ENCODE measurements around the gene ARHGEF25. TPM values are rescaled to one million over a fixed set of nuclear protein-coding genes. Genes with fewer than 3 reads are reported as not detected.
"Not testable (repeated sequence)": the region's sequence is repeated elsewhere in the genome, so short reads cannot be mapped to it uniquely, and the experiment has no call there.

Gene ARHGEF25
- total RNA-seq: 1.4 and 2.0 TPM in 2 replicates

DNA sequence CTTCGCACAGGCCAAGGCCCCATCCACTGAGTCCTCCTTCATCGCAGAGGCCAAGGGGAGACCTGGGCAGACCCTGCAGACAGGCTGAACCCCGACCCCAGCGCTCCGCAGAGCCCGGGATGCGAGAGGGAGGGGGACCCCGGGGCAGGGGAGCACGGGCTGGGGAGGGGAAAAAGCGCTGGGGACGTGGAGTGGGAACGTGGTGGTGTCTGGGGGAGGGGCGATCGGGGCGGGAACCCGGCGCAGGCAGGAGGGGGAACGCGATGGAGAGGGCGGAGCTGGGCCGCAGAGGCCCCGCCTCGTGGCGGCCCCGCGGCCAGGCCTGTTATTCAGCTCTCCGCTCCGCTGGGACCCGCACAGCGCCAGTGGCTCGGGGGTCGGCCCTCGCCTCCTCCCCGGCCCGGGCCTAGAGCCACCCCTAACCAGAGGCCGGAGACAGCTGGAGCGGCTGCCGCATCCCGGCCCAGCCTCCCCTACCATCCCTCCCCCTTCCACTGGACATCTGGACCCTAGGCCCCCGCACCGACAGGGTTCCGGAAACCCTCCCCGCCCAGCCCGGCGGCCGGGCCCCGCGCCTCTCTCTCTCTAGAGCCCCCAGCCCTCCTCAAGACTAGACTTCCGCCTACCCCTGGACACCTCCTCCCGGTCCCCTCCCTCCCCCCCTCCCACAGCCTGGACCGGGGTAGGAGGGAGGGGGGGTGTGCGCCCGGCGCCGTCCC is at the start of gene ARHGEF25:
TSS of gene ARHGEF25 (plus strand) at position 328 of the 719 bp plus-strand sequence. CDS start 460 bp downstream, outside the sequence.
- no peak for DNase-seq (ENCODE audit: extremely low read depth, low read depth, low spot score)

DNA sequence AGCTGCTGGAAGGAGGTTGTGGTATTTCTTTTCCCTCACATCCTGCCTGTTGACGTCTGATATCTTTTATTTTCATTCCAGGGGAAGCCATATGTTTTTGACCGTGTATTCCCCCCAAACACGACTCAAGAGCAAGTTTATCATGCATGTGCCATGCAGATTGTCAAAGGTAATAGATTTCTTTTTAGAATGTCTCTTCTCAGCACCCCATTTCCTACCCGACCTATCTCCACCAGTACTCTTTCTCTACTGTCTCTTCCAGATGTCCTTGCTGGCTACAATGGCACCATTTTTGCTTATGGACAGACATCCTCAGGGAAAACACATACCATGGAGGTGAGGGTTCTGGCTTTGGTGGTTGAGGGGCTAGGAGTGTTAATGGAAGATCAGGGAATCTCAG is 47.9 kb upstream of the ARHGEF25 start:
- no peak for DNase-seq (ENCODE audit: extremely low read depth, low read depth, low spot score)

DNA sequence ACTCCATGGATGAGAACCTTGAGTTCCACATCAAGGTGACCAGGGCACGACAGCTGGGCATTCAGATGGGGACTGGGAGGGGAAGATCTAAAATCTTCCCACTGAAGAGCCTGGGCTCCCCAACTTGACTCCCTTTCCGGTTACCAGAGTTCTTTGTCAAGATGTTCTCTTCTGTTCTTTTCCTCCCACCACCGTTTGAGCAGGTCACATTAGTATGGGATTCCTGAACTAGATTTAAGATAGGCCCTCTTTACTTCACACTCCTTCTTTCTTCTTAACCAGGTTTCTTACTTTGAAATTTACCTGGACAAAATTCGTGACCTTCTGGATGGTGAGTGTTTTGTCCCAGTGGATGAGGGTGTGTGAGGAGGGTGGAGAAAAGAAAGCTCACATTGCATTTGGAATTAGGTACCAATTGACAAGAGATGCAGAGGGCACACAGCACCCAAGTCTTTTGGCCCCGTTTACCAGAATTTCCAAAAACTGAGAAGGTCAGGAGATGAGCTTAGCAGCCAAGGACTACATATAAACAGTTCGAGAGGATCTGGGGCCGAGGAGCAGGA is 47.0 kb upstream of the ARHGEF25 start:
- DNase-seq (ENCODE audit: extremely low read depth, low read depth, low spot score): no peak

DNA sequence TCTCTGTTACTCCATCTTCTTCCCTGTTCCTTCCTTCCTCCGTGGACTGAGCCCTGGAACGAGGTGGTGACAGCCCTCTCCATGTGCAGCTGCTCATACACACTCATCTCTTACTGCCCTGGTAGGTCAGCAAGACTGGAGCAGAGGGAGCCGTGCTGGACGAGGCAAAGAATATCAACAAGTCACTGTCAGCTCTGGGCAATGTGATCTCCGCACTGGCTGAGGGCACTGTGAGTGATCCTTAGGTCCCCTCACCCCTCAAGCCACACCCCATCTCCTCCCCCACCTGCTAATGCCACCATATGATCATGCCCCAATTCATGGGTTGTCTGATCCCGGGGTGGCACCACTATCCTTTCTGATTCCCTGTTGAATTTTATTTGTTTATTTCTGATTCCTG is 42.4 kb upstream of the ARHGEF25 start:
- no peak for DNase-seq (ENCODE audit: extremely low read depth, low read depth, low spot score)

DNA sequence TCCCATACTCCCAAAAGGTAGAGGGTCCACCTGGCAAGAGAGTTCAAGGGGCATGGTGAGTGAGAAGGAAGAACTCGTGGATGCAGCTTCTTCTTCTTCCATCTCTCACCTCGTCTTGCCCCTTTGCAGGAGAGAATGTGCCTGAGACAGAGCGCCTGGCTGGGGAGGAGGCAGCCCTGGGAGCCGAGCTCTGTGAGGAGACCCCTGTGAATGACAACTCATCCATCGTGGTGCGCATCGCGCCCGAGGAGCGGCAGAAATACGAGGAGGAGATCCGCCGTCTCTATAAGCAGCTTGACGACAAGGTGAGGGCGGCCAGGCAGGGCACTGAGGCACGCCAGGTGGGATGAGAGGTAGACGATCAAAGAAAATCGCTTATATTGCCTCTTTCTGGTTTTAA is 41.4 kb upstream of the ARHGEF25 start:
- no peak for DNase-seq (ENCODE audit: extremely low read depth, low read depth, low spot score)

DNA sequence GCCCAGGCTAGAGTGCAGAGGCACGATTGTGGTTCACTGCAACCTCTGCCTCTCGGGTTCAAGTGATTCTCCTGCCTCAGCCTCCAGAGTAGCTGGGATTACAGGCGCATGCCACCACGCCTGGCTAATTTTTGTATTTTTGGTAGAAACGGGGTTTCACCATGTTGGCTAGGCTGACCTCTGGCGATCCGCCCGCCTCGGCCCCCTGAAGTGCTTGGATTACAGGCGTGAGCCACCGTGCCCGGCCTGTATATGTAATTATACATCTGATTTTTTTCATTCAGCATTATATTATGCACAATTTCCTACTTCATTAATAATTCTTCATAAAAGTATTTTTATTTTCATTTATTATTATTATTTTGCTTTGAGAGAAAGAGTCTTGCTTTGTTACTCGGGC is 40.8 kb upstream of the ARHGEF25 start:
- not testable (repeated sequence) for DNase-seq (ENCODE audit: extremely low read depth, low read depth, low spot score)

DNA sequence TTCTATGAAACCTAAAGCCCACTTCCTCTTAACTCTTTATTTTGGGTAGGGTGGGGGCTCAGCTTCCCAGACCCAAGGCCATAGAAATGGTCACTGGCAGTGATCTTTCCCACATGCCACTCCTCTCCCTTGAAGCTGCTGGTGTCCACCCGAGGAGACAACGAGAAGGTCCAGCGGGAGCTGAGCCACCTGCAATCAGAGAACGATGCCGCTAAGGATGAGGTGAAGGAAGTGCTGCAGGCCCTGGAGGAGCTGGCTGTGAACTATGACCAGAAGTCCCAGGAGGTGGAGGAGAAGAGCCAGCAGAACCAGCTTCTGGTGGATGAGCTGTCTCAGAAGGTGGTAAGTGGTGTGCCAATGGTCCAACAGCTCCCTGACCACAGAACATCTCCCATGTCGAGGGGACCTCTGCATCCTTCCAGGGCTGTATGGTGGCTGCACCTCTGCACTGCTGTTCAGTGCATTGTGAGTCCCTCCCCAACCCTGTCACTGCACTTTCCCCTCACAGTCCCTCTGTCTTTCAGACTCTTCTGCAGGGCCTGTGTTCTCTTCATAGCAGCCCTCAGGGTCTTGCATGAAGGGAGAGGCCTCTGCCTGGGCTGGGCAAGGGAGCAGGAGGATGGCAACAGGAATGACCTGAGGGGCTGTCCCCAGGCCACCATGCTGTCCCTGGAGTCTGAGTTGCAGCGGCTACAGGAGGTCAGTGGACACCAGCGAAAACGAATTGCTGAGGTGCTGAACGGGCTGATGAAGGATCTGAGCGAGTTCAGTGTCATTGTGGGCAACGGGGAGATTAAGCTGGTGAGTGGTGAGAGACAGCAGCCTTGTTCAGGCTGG is 39.1 kb upstream of the ARHGEF25 start:
- no peak for DNase-seq (ENCODE audit: extremely low read depth, low read depth, low spot score)

DNA sequence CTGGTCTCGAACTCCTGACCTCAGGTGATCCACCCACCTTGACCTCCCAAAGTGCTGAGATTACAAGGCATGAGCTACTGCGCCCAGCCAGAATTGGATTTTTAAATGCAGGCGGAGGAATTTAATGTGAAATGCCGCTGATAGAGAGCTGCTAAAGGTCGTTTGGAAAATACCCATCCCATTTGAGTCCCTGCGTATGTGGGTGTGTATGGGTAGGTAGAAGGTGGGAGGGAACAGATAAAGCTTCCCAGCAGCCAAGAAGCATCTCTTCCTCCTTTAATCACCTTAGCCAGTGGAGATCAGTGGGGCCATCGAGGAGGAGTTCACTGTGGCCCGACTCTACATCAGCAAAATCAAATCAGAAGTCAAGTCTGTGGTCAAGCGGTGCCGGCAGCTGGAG is 36.4 kb upstream of the ARHGEF25 start:
- DNase-seq (ENCODE audit: extremely low read depth, low read depth, low spot score): no peak

DNA sequence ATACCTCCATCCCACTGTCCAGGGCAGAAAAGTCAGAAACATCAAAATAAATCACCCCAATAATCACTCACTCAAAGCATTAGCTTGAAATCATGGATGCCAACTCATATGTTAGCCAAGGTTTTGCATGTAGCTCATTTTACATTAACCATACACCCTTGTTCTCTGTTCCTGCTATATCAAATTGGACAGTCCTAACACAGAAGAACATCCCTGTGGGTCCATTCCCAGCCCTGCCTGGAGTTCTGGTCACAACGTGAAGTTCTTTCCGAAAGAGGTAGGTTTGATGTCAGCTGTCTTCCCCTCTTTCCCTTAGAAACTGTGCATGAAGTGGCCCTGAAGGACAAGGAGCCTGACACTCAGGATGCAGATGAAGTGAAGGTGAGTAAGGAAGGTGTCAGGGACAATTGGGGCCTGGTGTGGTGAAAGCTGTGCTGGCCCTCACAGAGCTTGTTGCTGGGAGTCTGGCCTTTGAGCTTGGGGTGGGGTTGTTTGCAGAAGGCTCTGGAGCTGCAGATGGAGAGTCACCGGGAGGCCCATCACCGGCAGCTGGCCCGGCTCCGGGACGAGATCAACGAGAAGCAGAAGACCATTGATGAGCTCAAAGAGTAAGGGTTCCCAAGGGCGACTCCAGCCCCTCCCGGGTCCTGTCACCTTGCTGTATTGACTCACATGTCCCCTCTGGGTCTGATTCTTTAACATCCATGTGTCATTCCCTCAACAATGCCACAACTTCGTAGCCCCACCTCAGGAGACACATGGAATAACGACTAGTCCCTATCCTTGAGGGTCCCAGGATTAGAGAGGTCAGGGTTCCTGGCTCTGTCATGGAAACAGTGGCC is 35.2 kb upstream of the ARHGEF25 start:
- DNase-seq (ENCODE audit: extremely low read depth, low read depth, low spot score): no peak

DNA sequence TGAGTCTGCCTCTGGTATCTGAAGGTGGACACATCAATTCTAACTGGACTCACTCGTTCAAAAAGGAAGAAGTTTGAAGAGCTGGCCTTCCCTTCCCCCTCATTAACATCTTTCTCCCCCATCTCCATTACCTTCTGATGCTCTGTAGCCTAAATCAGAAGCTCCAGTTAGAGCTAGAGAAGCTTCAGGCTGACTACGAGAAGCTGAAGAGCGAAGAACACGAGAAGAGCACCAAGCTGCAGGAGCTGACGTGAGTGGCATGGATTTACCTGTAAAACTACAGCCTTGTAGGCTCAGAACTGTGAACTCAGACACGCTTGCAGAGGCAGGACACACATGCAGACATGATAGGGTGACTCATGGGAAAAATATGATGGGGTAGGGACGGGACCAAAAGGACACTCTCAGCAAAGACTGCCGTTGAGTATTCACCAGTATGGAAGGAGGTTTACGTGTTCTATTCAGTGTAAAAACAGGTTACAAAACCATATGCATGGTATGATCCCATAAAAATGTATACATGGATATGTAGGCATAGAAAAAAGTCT is 34.5 kb upstream of the ARHGEF25 start:
- no peak for DNase-seq (ENCODE audit: extremely low read depth, low read depth, low spot score)

DNA sequence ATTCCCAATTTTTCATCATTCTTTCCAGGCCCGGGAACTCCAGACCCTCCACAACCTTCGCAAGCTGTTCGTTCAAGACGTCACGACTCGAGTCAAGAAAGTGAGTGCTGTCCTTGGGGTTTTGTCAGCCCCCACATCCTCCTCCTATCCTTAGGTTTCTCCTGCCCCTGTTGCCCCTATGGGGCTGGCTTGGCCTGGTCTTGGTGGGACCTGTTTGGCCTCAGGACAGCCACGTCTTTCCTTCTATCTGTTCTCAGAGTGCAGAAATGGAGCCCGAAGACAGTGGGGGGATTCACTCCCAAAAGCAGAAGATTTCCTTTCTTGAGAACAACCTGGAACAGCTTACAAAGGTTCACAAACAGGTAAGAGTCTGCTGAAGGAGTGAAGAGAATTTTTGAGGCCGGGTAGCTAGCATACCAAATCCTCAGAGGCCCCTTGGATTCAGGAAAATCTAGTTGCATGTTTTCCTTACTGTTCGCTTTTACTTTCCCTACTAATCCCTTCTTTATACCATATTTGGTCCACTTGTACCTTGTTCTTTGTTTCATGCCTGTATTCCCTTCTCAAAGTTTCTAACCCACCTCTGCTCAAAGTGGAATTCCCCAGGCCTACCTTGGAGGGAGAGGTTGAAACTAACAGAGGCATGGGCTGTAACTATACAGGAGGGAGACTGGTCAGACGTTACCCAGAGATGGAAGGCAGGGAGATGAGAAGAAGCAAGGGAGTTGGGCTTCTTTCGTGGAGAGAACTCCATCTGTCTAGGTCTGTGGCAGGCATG is 33.1 kb upstream of the ARHGEF25 start:
- no peak for DNase-seq (ENCODE audit: extremely low read depth, low read depth, low spot score)

DNA sequence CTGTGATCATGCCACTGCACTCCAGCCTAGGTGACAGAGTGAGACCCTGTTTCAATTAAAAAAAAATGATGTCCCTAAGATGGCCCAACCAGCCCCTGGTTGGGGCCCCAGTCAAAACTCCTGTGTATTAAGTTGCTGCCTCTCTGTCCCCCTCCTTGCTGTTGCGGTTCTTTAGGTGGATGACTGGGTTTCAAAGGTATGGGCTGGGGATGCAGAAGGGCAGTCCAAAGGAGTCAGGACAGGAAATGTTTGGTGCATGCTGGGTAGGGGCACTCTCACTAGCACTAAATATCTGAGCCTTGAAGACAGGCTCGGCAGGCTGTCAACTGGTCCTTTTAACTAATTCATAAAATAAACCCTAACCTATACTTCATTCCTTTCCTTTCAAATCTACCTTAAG is 32.2 kb upstream of the ARHGEF25 start:
- DNase-seq (ENCODE audit: extremely low read depth, low read depth, low spot score): no peak

DNA sequence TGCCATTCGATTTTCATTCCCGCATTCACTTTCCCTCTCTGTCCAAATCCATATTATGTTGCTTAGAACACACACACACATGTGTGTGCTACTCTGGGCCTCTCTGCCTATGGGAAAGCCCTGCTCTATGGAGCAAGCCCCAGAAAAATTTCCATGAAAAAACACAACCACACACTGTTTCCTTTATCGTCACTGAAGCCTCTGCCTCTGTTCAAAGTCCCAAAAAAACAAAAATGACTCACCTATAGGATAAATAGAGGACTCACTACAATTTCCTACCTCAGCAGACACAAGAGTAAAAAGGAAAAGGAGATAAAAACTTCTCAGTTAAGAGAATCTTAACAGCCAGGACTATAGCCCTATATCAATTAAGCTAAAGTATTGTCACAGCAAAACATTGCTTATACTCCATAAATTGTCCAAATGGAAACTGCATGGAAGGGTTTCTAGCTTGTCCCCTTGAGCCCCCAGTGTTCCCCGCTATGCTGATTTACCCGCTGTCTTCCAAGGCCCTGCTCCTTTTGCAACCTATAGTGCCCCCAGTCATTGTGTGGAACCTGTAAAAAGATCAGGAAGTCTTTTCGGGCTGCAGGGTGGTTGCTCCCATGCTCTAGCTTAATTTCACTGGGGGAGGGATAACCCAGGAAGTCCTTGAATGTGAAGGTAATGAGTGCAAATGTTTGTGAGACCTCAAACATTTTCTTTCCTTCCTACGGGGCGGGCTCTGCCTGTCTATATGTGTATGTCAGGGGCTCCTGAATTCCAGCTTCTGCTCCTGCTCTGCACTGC is 31.4 kb upstream of the ARHGEF25 start:
- DNase-seq (ENCODE audit: extremely low read depth, low read depth, low spot score): no peak

DNA sequence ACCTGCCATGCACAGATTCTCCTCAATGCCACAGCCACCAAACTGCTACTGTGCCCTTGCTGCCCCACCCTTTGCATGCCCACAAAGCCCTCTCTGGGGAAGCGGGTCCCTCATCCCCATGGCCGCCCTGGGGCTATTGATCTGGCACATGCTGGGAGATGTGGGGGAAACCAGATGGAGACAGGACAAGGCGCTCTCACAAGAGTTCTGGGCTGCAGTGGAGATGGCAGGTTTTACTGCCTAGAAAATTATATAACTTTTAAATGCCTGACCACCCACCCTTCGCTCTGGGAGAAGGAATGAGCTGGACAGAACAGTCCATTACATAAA is 30.8 kb upstream of the ARHGEF25 start:
- no peak for DNase-seq (ENCODE audit: extremely low read depth, low read depth, low spot score)

DNA sequence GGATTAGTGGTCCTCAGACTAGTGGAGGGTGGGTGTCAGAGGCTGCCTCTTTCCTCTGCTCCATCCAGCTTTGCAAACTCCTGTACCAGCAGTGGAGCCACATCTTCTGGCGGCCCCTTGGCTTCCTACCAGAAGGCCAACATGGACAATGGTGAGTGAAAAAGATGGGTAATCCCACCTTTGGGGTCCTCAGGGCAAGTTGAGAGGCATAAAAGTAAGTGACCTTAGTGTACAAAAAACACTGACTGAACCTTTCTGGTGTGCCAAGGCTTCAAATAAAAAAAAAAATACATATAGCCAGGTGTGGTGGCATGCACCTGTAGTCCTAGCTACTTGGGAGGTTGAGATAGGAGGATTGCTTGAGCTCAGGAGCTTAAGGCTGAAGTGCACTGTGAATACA is 29.4 kb upstream of the ARHGEF25 start:
- DNase-seq (ENCODE audit: extremely low read depth, low read depth, low spot score): no peak

DNA sequence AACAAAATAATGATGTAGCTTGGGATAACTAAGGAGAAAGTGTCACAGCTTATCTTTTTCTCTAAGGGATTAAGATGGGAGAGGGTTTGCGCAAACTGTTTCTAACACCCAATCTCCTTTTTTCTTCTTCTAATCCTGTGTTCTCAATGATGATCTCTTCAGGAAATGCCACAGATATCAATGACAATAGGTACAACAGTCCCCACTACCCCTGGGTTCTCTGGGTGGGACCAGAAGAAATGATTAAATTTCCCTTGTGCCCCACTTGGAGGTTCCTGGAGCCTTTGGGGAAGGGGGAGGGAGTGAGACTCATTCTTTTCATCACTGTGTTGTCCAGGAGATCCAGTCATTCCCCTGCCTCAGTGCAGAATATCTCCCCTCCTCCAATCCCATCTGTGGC is 28.8 kb upstream of the ARHGEF25 start:
- no peak for DNase-seq (ENCODE audit: extremely low read depth, low read depth, low spot score)

DNA sequence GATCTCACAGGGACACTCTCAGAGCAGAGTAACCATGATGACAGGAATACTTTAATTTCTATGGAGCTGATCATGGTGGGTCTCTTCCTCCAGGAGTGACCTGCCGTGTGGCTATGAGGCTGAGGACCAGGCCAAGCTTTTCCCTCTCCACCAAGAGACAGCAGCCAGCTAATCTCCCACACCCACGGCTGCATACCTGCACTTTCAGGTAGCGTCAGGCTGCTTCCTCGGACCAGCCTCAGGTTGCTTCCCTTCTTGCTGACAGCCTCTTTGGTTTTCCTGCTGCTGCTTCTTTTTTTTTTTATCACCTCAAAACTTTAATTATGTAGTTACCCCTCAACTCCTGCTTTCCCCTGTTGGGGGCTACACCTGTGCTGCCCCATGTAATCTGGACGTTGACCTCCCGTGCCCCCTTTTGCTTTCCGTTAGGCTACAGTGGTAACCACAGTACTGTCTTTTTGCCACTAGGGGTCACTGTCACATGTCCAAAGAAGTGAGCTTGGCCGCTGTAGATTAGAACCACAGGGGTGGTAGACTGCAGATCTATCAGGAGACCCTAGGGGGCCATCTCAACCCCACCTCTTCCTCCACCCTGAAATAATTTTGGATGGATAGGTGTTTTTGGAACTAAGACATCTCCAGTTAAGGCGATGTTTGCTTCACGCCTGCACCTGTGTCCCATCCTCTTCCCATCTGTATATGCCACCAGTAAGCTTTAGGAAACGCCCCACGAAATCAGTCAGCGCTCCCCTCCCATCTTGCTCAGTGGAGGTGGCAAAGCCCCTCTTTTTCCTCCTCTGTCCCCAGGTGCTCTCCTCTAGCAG is 28.0 kb upstream of the ARHGEF25 start:
- peak; percentile 48 for DNase-seq (ENCODE audit: extremely low read depth, low read depth, low spot score)

DNA sequence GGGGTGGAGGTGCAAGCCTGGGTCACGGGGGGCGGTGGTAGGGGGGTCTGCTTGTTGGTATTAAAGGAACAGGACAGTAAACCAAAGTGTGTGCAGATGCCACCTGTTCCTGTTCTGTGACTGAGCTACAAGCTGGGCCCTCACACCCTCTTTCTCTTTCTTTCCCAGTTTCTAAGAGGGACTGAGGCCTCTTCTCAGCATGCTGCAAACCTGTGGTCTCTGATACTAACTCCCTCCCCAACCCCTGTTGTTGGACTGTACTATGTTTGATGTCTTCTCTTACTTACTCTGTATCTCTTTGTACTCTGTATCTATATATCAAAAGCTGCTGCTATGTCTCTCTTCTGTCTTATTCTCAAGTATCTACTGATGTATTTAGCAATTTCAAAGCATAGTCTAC is 27.2 kb upstream of the ARHGEF25 start:
- DNase-seq (ENCODE audit: extremely low read depth, low read depth, low spot score): no peak
